ENCODE data around the gene MMP14. TPM values are rescaled to one million over a fixed set of nuclear protein-coding genes. Genes with fewer than 3 reads are reported as not detected.

The MMP14 gene
- total and polyA plus RNA-seq, 9 of the 15 experiments (the other 6 are each of a cell fraction or from before 2014, with no cell fraction given) = 0.36 to 5.8 (median 1.3) TPM; not detected in 2

- WGBS (ENCODE audit: insufficient coverage, low coverage, missing lambda C conversion rate) = 70% methylated on average over 8 of the region's 8 CpGs
- no TSS peak for BruUV-seq (replicated peaks)
- ATAC-seq = 0 out of 3 replicates have a peak, but pooled peaks have one; percentile 4
- TF ChIP-seq ZNF395 (CRISPR knock-in tag; IDR thresholded peaks at IDR 0.05) = no peak
- TF ChIP-seq BMI1 (IDR thresholded peaks at IDR 0.05; ENCODE audit: low read length) = no peak
- TF ChIP-seq DIDO1 (tag; IDR thresholded peaks at IDR 0.05; ENCODE audit: low read depth) = no peak
- 0 out of 2 replicates have a peak, but pooled peaks have one; percentile 31 for TF ChIP-seq POLR2G (IDR thresholded peaks at IDR 0.05; ENCODE audit: low read depth, low read length)
- no peak for TF ChIP-seq MAFG (tag; conservative IDR thresholded peaks at IDR 0.05)
- TF ChIP-seq ZNF707 (CRISPR knock-in tag; conservative IDR thresholded peaks at IDR 0.05) = no peak
- TF ChIP-seq ZNF408 (CRISPR knock-in tag; IDR thresholded peaks at IDR 0.05; ENCODE audit: low read depth) = no peak
- TF ChIP-seq ZC3H8 (IDR thresholded peaks at IDR 0.05) = no peak
- TF ChIP-seq FOXK1 (CRISPR knock-in tag; IDR thresholded peaks at IDR 0.05; ENCODE audit: borderline replicate concordance) = no peak
- no peak for TF ChIP-seq ZBTB9 (CRISPR knock-in tag; IDR thresholded peaks at IDR 0.05)
- TF ChIP-seq MLLT1 (IDR thresholded peaks at IDR 0.05) = no peak
- TF ChIP-seq ZFP36 (IDR thresholded peaks at IDR 0.05; ENCODE audit: low read depth, low read length, partially characterized antibody) = peak; percentile 85
- no peak for TF ChIP-seq ZNF583 (CRISPR knock-in tag; IDR thresholded peaks at IDR 0.05)
- TF ChIP-seq ZKSCAN8 (CRISPR knock-in tag; IDR thresholded peaks at IDR 0.05) = no peak
- TF ChIP-seq CHD1 (IDR thresholded peaks at IDR 0.05; ENCODE audit: low read length) = no peak
- TF ChIP-seq ZNF277 (CRISPR knock-in tag; IDR thresholded peaks at IDR 0.05; ENCODE audit: borderline replicate concordance) = no peak
- Histone ChIP-seq H3K9me1 (ENCODE audit: control insufficient read depth, insufficient read depth, low read length) (no peaks in the 10 kb centered on the region), H3K4me1 (replicated peaks in 1 of 2; ENCODE audit: control insufficient read depth in 2 of 2, insufficient read depth in 2 of 2, low read length in 2 of 2) (peaks cover 6 to 24% of the 10 kb centered on the region in 2 experiments), H3K4me2 (ENCODE audit: insufficient read depth, low read length) (no peak overlapping the region), H4K20me1 (replicated peaks; ENCODE audit: control insufficient read depth, insufficient read depth, low read length) (peaks cover 5% of the 10 kb centered on the region; the same call in 1 of the 2 replicates), H2AFZ (ENCODE audit: low read depth, low read length) (no peak overlapping the region), H3K27ac (ENCODE audit: extremely low read depth, low read depth, low read length) (no peak overlapping the region), H3K36me3 (ENCODE audit: control insufficient read depth, insufficient read depth, low read length) (peaks cover 47% of the 10 kb centered on the region; the same call in 2 of the 3 replicates), H3K4me3 (no peak overlapping the region), H3K27me3 (ENCODE audit: control insufficient read depth in 2 of 2, insufficient read depth in 2 of 2, low read length in 2 of 2) (no peaks in the 10 kb centered on the region), H3K9ac (ENCODE audit: insufficient read depth in 1 of 2, low read depth in 2 of 2, low read length in 2 of 2) (no peak overlapping the region), H3K9me3 (replicated peaks; ENCODE audit: control insufficient read depth, insufficient read depth, low read depth, low read length) (no peaks in the 10 kb centered on the region), H3K79me2 (ENCODE audit: control insufficient read depth, insufficient read depth, low read length) (no peaks in the 10 kb centered on the region)
- in situ Hi-C loops (cut with MboI) (no loop called here), intact Hi-C loops (cut with micrococcal nuclease) (no loop called here)
- CTCF ChIA-PET (ENCODE audit: low intra/inter-chr PET ratio) = no interaction called here
- no peak for FAIRE-seq
- POLR2A ChIA-PET = interaction anchor here (0.7 to 1.5 kb wide), 5 partner anchors 12 to 216 kb away, joined by 3 to 5 read pairs (median 3); no protein-coding TSS in a partner anchor
- no peak for DNase-seq (ENCODE audit: extremely low read depth in 1 of 4, low spot score in 3 of 4)
Measured at GRCh38 chr14:22878271-22879246, 42.2 kb downstream of the MMP14 start.

Measured in K562 (cell line).